ENCODE data around the gene SLC25A21. TPM values are rescaled to one million over a fixed set of nuclear protein-coding genes. Genes with fewer than 3 reads are reported as not detected.

The SLC25A21 gene
- total and polyA plus RNA-seq, 7 experiments from 2014 or later, result not detected

GRCh38 chr14:36946872-36947271 is 225.5 kb downstream of the SLC25A21 start:
- ChIA-PET POLR2A (no interaction called here), CTCF (no interaction called here)
- Histone ChIP-seq H3K4me1 (ENCODE audit: control insufficient read depth in 2 of 2, insufficient read depth in 2 of 2, low read length in 2 of 2) (no peaks in the 10 kb centered on the region), H3K27me3 (ENCODE audit: control insufficient read depth in 2 of 2, insufficient read depth in 2 of 2, low read length in 2 of 2) (no peaks in the 10 kb centered on the region), H3K9me3 (ENCODE audit: control insufficient read depth in 2 of 3, low read length in 3 of 3) (no peaks in the 10 kb centered on the region), H3K4me3 (ENCODE audit: low read length) (no peak overlapping the region), H3K36me3 (ENCODE audit: control insufficient read depth in 2 of 3, insufficient read depth in 3 of 3, low read length in 3 of 3) (no peaks in the 10 kb centered on the region), H3K27ac (ENCODE audit: low read depth, low read length) (no peak overlapping the region)
- ATAC-seq (no peak), DNase-seq (no peak)
- Mint-ChIP-seq H3K9me3 (peaks cover 0 to 2% (median 0%) of the 10 kb centered on the region in 11 donors), H3K36me3 (no peaks in the 10 kb centered on the region), H3K27me3 (peaks cover 0 to 9% (median 5%) of the 10 kb centered on the region in 5 donors), H3K4me3 (no peak overlapping the region), H3K4me1 (no peaks in the 10 kb centered on the region), H3K27ac (no peak overlapping the region)
- intact Hi-C loops (cut with micrococcal nuclease), result loop anchor here in 1 of 2 donors (10.0 kb wide), 1 partner anchor 492 kb away; no protein-coding TSS in a partner anchor

DNA sequence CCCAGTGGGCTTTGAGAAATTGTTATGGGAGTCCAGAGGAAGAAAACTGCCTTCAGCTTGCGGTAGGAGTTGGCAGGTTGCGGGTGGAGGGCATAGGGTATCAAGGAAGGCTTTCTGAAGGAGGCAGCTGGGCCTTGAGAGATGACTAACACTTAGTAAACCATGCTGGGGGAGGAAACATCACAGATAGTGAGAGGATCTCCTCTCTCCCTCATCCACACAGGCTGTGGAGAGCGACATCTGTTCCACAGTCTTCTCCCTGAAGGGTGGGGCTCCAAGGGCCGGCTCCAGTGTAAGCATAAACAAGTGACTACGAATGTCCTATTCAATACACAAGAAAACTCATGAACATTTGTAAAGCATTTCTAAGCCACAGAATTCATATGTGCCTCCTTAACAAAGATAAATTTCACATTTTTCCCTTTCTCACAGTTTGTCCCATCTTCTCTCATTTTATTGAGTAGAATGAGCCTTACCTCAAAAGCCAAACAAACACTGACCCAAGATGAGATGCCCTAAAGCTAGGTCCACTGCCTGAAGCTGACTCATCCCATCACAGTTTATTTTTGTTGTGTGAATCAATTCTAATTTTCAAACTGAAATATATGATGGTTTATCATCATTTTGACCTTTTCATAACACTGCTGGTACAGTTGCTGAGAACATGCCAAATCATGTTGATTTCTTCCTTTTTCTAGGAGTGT is 227.9 kb downstream of the SLC25A21 start:
- no peaks in the 10 kb centered on the region for H3K9me3 ChIP-seq (ENCODE audit: control insufficient read depth in 2 of 3, low read length in 3 of 3)
- H3K27me3 Mint-ChIP-seq, result peaks cover 0 to 6% (median 5%) of the 10 kb centered on the region in 5 donors
- H3K4me3 ChIP-seq (ENCODE audit: low read length), result no peak overlapping the region
- H3K4me1 ChIP-seq (ENCODE audit: control insufficient read depth in 2 of 2, insufficient read depth in 2 of 2, low read length in 2 of 2), result no peaks in the 10 kb centered on the region
- H3K9me3 Mint-ChIP-seq, result peaks cover 0 to 2% (median 0%) of the 10 kb centered on the region in 11 donors
- no peak overlapping the region for H3K27ac Mint-ChIP-seq
- ChIA-PET POLR2A (no interaction called here), CTCF (no interaction called here)
- intact Hi-C loops (cut with micrococcal nuclease), result loop anchor here (5.0 to 10.0 kb wide), 2 partner anchors 490 to 1062 kb away; no protein-coding TSS in a partner anchor
- H3K4me1 Mint-ChIP-seq, result no peaks in the 10 kb centered on the region
- ATAC-seq, result no peak
- no peak overlapping the region for H3K27ac ChIP-seq (ENCODE audit: low read depth, low read length)
- H3K4me3 Mint-ChIP-seq, result no peak overlapping the region
- DNase-seq, result no peak
- no peaks in the 10 kb centered on the region for H3K36me3 ChIP-seq (ENCODE audit: control insufficient read depth in 2 of 3, insufficient read depth in 3 of 3, low read length in 3 of 3)
- no peaks in the 10 kb centered on the region for H3K36me3 Mint-ChIP-seq
- H3K27me3 ChIP-seq (ENCODE audit: control insufficient read depth in 2 of 2, insufficient read depth in 2 of 2, low read length in 2 of 2), result no peaks in the 10 kb centered on the region

- intact Hi-C loops (cut with micrococcal nuclease), result loop anchor here (1.0 to 10.0 kb wide), 3 partner anchors 389 to 1060 kb away; no protein-coding TSS in a partner anchor
- CTCF ChIA-PET, result interaction anchor here (1.6 to 1.7 kb wide), 2 partner anchors 9 to 10 kb away, joined by 3 to 8 read pairs; no protein-coding TSS in a partner anchor
- Histone ChIP-seq H3K36me3 (ENCODE audit: control insufficient read depth in 2 of 3, insufficient read depth in 3 of 3, low read length in 3 of 3) (no peaks in the 10 kb centered on the region), H3K27me3 (ENCODE audit: control insufficient read depth in 2 of 2, insufficient read depth in 2 of 2, low read length in 2 of 2) (no peaks in the 10 kb centered on the region), H3K9me3 (ENCODE audit: control insufficient read depth in 2 of 3, low read length in 3 of 3) (no peaks in the 10 kb centered on the region), H3K4me3 (ENCODE audit: low read length) (no peak overlapping the region), H3K27ac (ENCODE audit: low read depth, low read length) (no peak overlapping the region), H3K4me1 (ENCODE audit: control insufficient read depth in 2 of 2, insufficient read depth in 2 of 2, low read length in 2 of 2) (no peaks in the 10 kb centered on the region)
- DNase-seq, result no peak
- no peak for ATAC-seq
- Mint-ChIP-seq H3K9me3 (peaks cover 0 to 2% (median 0%) of the 10 kb centered on the region in 11 donors), H3K36me3 (no peaks in the 10 kb centered on the region), H3K27ac (no peak overlapping the region), H3K4me1 (no peaks in the 10 kb centered on the region), H3K27me3 (peaks cover 0 to 5% (median under 1%) of the 10 kb centered on the region in 5 donors), H3K4me3 (no peak overlapping the region)
- POLR2A ChIA-PET, result no interaction called here
Measured at GRCh38 chr14:36942522-36943245, 229.7 kb downstream of the SLC25A21 start.

GRCh38 chr14:36941783-36942521 is 230.5 kb downstream of the SLC25A21 start:
- no peak overlapping the region for H3K4me3 Mint-ChIP-seq
- no peak for ATAC-seq
- H3K36me3 Mint-ChIP-seq, result no peaks in the 10 kb centered on the region
- H3K9me3 Mint-ChIP-seq, result peaks cover 0 to 3% (median 0%) of the 10 kb centered on the region in 11 donors
- POLR2A ChIA-PET, result no interaction called here
- Histone ChIP-seq H3K9me3 (ENCODE audit: control insufficient read depth in 2 of 3, low read length in 3 of 3) (no peaks in the 10 kb centered on the region), H3K27me3 (ENCODE audit: control insufficient read depth in 2 of 2, insufficient read depth in 2 of 2, low read length in 2 of 2) (no peaks in the 10 kb centered on the region), H3K36me3 (ENCODE audit: control insufficient read depth in 2 of 3, insufficient read depth in 3 of 3, low read length in 3 of 3) (no peaks in the 10 kb centered on the region), H3K27ac (ENCODE audit: low read depth, low read length) (no peak overlapping the region), H3K4me1 (ENCODE audit: control insufficient read depth in 2 of 2, insufficient read depth in 2 of 2, low read length in 2 of 2) (no peaks in the 10 kb centered on the region), H3K4me3 (ENCODE audit: low read length) (no peak overlapping the region)
- H3K4me1 Mint-ChIP-seq, result no peaks in the 10 kb centered on the region
- CTCF ChIA-PET, result interaction anchor here (1.6 to 1.7 kb wide), 2 partner anchors 9 to 10 kb away, joined by 3 to 8 read pairs; no protein-coding TSS in a partner anchor
- H3K27me3 Mint-ChIP-seq, result peaks cover 0 to 5% (median 5%) of the 10 kb centered on the region in 5 donors
- no peak overlapping the region for H3K27ac Mint-ChIP-seq
- intact Hi-C loops (cut with micrococcal nuclease), result loop anchor here (1.0 to 10.0 kb wide), 3 partner anchors 389 to 1060 kb away; no protein-coding TSS in a partner anchor
- DNase-seq, result peak in 6 of 9 donors; percentile 1 to 52 (median 14)

DNA sequence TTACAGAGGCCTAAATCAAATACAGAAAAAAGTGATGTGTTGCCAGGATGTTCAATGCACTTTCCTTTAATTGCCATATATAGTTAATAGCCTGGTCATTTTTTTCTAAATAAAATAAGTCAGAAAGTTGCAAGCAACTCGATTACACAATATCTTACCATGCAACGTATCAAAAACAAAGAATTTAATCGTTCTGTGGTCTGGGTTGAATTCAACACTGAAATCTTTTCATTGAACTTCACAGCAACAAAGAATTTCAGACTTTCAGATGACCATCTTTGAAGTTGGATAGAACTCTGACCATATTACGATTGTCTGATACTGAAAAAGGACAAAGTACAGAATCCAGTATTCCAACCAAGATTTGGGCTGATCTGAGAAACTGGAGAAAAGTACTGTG is 231.9 kb downstream of the SLC25A21 start:
- Mint-ChIP-seq H3K36me3 (no peaks in the 10 kb centered on the region), H3K4me1 (peaks cover 0 to 2% (median 0%) of the 10 kb centered on the region in 7 donors), H3K27me3 (peaks cover 0 to 5% (median 5%) of the 10 kb centered on the region in 5 donors), H3K4me3 (no peak overlapping the region), H3K27ac (no peak overlapping the region), H3K9me3 (peaks cover 0 to 3% (median 0%) of the 10 kb centered on the region in 11 donors)
- POLR2A ChIA-PET, result no interaction called here
- Histone ChIP-seq H3K36me3 (ENCODE audit: control insufficient read depth in 2 of 3, insufficient read depth in 3 of 3, low read length in 3 of 3) (no peaks in the 10 kb centered on the region), H3K27me3 (ENCODE audit: control insufficient read depth in 2 of 2, insufficient read depth in 2 of 2, low read length in 2 of 2) (no peaks in the 10 kb centered on the region), H3K27ac (ENCODE audit: low read depth, low read length) (no peak overlapping the region), H3K9me3 (ENCODE audit: control insufficient read depth in 2 of 3, low read length in 3 of 3) (no peaks in the 10 kb centered on the region), H3K4me1 (ENCODE audit: control insufficient read depth in 2 of 2, insufficient read depth in 2 of 2, low read length in 2 of 2) (no peaks in the 10 kb centered on the region), H3K4me3 (ENCODE audit: low read length) (no peak overlapping the region)
- intact Hi-C loops (cut with micrococcal nuclease), result loop anchor here (5.0 to 10.0 kb wide), 2 partner anchors 486 to 1058 kb away; no protein-coding TSS in a partner anchor
- DNase-seq, result no peak
- CTCF ChIA-PET, result no interaction called here
- ATAC-seq, result no peak

DNA sequence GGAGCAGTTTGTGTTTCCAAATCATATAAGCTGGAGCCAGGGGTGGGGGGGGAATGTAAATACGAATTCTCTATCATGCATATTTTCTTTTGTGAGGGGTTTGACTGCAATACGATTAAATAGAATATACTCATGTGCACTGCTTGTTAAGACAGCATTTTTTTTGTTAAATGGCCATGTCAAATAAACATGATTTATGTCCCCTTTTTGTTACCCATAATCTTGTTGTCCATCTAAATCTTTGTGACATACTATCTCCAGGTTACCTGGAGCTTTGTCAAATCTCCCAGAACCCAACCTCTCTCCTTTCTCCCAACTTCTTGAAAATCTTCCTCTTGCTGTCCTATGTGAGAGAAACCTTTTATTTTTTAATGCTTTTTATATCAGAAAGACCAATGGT is 233.1 kb downstream of the SLC25A21 start:
- Histone ChIP-seq H3K27me3 (ENCODE audit: control insufficient read depth in 2 of 2, insufficient read depth in 2 of 2, low read length in 2 of 2) (no peaks in the 10 kb centered on the region), H3K36me3 (ENCODE audit: control insufficient read depth in 2 of 3, insufficient read depth in 3 of 3, low read length in 3 of 3) (no peaks in the 10 kb centered on the region), H3K9me3 (ENCODE audit: control insufficient read depth in 2 of 3, low read length in 3 of 3) (no peaks in the 10 kb centered on the region), H3K27ac (ENCODE audit: low read depth, low read length) (no peak overlapping the region), H3K4me1 (ENCODE audit: control insufficient read depth in 2 of 2, insufficient read depth in 2 of 2, low read length in 2 of 2) (no peaks in the 10 kb centered on the region), H3K4me3 (ENCODE audit: low read length) (no peak overlapping the region)
- Mint-ChIP-seq H3K27me3 (peaks cover 0 to 5% (median 4%) of the 10 kb centered on the region in 5 donors), H3K4me3 (no peak overlapping the region), H3K36me3 (no peaks in the 10 kb centered on the region), H3K27ac (no peak overlapping the region), H3K4me1 (peaks cover 0 to 2% (median 0%) of the 10 kb centered on the region in 7 donors), H3K9me3 (peaks cover 0 to 3% (median 0%) of the 10 kb centered on the region in 11 donors)
- POLR2A ChIA-PET, result interaction anchor here (0.5 kb wide), 1 partner anchor 110 kb away, joined by 4 read pairs; no protein-coding TSS in a partner anchor
- DNase-seq (no peak), ATAC-seq (no peak)
- intact Hi-C loops (cut with micrococcal nuclease), result no loop called here
- CTCF ChIA-PET, result no interaction called here

Measured in naive thymus-derived CD4-positive, alpha-beta T cell (primary cell).